ENCODE data around the gene KLHL40.

Gene KLHL40

DNA sequence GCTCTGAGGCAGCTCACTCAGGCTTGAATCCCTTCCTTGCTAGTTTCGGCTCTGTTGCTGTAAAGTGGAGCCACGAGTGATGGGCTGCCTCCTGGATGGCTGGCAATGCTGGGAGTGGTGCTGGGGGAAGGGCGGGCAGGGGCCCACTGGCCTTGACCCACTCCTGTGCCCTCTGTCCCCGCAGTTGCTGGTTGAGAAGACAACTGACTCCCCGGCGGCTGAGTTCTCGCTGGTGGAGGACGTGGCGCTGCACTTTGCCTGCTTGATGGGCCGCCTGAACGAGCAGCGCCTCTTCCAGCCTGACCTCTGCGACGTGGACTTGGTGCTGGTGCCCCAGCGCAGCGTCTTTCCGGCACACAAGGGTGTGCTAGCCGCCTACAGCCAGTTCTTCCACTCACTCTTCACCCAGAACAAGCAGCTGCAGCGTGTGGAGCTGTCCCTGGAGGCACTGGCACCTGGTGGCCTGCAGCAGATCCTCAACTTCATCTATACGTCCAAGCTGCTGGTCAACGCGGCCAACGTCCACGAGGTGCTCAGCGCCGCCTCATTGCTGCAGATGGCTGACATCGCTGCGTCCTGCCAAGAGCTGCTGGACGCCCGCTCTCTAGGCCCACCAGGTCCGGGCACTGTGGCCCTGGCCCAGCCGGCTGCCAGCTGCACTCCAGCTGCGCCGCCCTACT is 27.1 kb upstream of the KLHL40 start:
- DNase-seq: no peak

DNA sequence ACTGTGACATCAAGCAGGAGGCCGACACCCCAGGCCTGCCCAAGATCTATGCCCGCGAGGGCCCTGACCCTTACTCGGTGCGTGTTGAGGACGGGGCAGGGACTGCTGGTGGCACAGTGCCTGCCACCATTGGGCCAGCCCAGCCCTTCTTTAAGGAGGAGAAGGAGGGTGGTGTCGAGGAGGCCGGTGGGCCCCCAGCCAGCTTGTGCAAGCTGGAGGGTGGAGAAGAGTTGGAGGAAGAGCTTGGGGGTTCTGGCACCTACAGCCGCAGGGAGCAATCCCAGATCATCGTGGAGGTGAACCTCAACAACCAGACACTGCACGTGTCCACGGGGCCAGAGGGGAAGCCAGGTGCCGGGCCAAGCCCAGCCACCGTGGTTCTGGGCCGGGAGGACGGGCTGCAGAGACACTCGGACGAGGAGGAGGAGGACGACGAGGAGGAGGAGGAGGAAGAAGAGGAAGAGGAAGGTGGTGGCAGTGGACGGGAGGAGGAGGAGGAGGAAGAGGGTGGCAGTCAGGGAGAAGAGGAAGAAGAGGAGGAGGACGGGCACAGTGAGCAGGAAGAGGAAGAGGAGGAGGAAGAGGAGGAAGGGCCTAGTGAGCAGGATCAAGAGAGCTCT is 26.5 kb upstream of the KLHL40 start:
- no peak for DNase-seq

DNA sequence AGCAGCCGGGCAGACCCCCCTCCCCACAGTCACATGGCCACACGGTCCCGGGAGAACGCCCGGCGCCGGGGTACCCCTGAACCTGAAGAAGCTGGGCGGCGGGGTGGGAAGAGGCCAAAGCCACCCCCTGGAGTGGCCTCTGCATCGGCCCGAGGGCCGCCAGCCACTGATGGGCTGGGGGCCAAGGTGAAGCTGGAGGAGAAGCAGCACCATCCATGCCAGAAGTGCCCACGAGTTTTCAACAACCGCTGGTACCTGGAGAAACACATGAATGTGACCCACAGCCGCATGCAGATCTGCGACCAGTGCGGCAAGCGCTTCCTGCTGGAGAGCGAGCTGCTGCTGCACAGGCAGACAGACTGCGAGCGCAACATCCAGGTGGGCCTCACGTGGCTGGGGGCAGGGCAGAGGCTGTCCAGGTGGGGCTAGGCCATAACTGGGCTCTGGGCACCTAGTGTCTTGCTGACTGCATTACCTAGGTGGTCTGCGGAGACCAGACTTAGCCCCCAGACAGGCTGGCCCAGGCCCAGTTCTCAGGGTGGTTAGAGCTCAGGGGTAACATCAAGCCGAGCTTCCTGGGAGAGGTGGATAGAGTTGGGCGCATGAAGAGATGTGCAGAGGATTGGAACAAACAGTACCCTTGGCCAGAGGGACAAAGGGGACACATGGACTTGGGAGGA is 25.7 kb upstream of the KLHL40 start:
- no peak for DNase-seq

DNA sequence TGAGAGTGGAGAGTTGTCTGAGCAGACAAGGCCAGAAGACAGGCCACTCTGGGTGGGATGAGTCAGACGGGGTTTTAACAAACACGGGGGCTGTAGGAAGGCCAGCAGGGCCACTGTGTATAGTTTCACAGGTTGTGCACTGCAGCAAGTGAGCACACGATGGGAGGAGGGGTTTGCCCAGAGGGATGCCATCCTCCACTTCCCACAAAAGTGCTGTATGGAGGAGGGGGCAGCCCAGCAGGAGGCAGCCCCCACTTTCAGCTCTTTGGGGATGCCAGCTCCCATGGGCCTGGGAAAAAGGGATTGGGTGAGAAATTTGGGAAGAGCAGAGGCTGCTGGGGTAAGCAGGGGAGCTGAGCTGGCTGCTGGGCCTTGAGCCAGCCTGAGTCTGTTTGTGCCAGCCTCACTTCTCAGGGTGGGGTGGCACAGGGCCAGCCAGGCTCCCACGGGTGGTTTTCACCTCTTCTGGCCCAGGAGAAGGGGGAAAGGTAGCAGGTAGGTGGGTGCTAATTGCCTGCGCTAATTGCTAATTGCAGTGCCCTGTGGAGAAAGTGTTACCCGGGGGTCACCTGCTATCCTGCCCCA is 25.1 kb upstream of the KLHL40 start:
- no peak for DNase-seq

DNA sequence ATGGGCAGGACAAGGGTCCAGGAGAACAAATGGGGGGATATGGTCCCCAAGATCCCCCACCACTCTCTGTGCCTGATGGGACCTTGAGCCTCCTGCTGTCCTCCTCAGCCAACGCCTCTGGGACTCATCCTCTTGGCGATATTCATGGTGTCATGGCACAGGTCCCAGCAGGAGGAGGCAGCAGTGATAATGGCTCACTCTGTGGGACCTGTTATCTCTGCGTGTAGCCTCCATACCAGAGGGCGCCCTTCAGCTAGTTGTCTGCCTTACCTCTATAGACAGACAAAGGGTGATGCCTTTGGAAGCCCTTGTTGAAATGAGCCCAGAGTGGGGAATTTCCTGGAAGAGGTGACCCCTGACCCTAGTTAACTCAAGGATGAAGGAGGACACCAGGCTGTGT is 24.4 kb upstream of the KLHL40 start:
- DNase-seq: no peak

DNA sequence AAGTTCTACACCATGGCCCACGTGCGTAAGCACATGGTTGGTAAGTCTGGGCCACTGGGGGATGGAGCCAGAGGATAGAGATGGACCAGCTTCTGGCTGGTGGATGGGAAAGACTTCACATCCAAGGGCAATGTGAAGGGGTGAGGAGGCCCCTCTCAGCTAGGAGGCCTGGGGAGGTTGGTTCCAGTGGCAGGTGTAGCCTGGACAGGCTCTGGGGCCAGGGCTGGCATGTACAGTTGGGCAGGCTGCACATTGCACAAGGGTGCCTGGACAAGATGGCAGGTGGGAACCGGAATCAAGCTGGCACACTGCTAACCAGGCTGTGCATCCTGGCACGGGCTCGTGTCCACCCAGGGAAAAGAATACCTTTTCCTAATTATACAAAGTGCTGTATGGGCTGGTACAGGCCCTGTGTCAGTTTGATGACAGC is 23.7 kb upstream of the KLHL40 start:
- DNase-seq: no peak

DNA sequence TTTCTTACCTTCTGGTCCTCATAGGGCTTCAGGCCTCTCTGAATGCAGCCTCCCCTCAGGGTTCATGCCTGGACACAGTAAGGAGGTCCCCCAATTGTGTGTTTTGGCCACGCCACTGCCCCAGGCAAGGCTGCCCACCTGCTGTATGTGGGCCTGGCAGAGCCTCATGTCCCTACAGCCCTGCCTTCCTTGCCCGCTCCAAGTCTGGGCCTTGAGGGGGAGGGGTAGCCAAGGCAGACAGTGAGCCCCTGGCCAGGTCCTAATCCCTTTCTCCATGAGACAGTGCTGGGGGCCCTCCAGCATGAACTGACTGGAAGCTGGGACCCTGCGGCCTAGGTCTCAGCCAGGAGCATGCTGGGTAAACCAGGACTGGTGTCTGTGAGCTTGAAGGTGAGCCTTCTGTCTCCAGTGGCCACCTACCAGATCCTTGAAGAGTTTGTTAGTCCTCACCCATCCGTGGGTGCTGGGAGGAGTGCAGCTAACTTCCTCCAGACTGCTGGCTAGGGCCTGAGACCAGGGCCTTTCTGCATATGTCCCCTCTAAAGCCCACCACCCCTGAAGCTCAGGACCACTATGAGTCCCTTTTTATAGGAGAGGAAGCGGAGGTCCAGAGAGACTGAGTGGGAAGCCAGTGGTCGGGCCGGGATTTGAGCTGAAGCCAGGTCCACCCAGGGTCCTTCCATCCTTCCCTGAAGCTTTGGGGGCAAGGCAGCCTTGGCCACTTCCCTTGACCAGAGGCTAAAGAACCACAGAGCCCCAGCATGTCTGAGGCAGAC is 23.1 kb upstream of the KLHL40 start:
- no peak for DNase-seq

DNA sequence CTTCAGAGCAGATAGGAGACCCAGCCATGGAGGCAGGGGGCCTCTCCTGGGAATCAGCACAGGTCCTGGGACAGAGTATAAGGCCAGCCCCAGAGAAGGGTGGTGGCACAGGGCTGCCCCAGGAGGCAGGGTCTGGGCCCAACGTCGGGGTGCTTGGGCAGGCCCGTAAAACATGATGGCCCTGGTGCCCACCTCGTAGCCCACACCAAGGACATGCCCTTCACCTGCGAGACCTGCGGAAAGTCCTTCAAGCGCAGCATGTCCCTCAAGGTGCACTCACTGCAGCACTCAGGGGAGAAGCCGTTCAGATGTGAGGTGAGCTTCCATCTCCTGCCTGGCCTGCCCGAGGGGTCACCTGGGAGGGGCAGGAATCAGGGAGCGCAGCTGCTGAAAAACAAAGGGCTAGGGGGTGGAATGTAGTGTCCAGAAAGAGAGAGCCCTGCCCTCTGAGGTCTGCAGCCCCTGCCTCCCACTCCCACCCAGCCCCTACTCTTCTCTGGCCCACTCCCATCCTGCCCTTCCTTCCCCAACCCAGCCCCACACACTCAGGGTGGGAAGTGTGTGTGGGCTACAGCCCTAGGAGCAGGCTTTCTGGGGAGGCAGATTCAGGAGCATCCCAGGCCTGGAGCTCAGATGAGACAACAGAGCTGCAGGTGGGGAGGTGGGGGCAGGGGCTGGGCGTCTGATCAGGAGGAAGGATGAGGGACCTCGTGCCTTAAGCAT is 22.4 kb upstream of the KLHL40 start:
- no peak for DNase-seq

DNA sequence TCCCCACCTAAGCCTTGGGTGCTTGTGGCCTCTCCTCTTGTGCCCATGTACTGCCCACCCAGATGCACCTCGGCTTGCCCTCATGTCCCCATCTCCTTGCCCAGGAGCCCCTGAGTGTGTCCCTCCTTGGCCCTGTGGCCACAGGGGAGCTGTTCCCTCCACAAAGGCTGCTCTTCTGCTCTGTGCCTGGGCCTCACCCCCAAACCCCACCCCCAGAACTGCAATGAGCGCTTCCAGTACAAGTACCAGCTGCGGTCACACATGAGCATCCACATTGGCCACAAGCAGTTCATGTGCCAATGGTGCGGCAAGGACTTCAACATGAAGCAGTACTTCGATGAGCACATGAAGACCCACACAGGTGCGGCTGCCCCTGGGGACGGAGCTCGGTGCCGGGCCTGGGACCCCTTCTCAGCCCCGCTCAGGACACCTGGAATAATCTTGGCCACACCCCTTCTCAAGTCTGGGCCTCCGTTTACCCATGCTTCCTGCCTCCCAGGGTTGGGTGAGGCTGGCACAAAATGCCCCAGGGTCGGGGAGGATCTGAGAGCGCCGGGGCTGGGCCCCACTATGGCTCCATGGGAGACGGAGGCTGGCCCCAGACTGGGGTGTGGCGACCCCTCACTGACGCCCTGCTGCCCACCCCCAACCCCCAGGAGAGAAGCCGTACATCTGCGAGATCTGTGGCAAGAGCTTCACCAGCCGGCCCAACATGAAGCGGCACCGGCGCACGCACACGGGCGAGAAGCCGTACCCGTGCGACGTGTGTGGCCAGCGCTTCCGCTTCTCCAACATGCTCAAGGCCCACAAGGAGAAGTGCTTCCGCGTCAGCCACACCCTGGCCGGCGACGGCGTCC is 21.5 kb upstream of the KLHL40 start:
- no peak for DNase-seq

DNA sequence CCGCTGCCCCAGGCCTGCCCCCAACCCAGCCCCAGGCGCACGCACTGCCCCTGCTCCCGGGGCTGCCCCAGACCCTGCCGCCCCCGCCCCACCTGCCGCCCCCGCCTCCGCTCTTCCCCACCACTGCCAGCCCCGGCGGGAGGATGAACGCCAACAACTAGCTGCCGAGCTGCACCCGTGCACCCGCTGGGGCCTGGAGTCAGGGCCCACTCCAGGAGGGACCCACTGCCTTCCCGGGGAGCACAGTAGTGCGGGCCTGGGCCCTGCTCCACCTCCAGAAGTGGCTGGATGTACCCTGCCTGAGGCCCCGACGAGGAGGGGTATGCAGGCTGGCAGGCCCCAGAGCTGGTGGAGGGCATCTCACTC is 20.9 kb upstream of the KLHL40 start:
- DNase-seq: no peak

DNA sequence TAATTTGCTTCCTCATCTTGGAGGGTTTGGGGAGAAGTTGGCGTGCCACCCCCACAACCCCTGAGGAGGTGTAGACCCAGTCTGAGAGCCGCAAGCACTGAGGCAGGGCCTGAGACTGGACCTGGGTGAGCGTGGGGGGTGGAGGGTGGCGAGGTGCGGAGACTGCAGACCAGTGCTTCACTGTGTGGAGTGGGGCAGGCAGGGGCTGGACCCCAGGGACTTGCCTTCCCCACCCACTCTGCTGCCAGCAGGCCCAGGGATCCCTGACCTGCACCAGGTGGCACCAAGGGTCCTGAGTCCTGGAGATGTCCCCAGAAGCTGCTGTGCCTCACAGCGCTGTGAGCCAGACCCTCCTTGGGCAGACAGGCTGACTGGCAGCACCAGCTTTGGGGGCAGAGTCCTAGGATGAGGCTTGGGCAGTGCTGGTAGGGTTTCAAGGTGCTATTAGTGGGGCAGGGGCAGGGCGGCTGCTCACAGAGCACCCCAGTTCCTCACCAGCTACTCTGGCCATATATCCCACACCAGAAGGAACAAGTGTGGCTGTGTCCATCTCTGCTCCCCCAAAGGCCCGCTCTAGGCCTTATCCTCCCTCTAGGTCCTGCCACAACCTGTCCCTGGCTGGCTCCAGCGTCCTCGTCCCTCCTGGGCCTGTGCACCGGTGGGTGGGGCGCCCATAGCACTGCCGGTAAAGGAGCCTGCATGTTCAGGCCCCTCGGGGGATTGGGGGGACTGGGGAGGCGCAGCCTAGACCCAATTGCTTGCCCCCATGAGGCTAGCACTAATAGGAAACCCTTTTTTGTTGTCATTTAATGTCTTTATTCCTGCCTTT is 20.1 kb upstream of the KLHL40 start:
- no peak for DNase-seq

DNA sequence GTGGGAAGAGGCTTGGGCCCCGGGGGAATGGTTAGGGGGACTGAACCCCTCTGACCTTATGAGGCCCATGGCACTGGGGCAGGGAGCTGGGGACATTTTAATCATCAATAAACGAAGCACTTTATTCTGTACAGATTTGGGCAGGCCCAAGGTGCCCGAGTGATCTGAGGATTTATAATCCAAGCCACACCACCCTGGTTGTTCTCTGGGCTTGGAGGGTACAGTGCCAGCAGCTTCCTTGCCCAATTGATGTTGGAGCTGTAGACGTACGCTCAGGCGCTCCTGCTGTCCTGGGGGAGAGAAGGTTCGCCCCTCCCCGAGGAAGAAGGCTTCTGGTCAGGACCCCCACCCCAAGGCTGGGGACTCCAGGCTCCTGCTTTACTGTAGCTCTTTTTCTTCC is 19.3 kb upstream of the KLHL40 start:
- DNase-seq: no peak

DNA sequence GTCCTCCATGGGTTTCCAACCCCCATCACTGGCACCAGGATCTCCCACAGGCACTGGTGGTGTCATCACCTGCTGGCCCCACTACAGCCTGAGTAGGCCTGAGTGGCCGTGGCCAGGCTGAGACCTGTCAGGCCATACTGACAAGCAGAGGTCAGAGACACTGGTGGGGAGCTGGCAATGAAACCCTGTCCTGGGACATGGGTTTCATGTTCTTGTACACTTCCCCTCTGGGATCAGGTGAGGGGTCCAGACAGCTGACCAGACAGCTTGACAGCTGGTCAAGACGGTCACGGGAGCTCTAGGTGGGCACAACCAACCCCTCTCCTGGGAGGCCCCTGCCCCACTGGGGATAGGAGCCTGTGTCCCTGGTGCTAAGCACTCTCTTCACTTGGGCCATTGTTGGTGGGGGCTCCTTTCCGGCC is 18.7 kb upstream of the KLHL40 start:
- no peak for DNase-seq

DNA sequence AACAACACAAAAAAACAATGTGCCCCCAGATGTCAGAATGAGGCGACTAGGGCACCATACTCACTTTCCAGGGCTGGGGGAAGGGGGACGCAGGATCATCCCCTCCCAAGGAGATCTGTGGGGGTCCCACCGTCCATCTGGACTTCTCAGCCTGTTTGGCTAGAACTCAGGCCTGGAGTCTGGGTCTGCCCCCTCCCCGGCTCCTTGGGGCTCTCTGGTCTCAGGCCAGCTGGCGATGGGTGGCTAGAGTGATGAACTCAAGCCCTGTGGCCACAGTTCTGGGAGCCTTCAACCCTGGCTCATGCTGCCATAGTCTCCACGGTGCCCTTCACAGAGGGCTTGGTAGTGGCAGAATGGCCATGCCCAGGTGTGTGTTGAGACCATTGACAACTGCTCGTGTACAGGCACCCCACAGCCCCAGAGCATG is 18.2 kb upstream of the KLHL40 start:
- DNase-seq: no peak

DNA sequence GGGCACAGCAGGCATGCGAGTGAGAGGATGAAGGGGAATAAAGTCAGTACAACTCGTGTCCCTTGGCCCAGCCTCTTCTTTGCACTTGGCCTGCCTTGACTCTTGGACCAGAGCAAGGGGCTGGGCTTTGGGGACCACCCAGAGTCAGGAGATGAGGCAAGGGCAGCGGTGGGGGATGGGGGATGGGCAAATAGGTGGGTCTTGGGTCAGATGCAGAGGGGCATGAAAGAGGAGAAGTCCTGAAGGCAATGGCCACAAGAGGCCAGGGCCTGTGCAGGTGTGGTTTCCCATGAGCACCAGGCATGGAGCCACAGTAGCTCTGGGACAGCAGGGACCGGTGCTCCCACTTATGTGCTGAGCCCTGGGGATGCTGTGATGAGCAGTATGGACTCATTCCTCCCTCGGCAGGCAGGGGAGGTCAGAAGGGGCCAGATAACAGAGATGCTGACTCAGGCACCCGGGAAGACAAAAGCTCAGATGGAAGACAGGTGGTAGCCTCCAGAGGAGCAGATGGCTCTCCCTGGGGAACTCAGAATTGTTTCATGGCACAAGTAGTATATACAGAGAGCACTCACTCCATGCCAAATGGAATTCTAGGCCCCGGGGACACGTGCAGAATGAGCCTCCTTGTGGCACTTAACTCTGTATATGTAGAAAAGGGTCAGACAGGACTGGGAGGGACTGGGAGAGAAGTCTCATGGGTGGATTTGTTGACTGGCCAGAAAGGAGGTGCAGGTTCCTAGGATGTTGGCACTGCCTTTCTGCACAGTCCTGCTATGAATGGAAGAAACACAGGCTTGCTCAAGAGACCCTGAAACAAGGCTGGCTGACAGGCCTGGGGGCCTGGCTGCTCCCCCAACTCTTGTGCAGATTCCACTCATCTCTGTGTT is 17.6 kb upstream of the KLHL40 start:
- DNase-seq: no peak

DNA sequence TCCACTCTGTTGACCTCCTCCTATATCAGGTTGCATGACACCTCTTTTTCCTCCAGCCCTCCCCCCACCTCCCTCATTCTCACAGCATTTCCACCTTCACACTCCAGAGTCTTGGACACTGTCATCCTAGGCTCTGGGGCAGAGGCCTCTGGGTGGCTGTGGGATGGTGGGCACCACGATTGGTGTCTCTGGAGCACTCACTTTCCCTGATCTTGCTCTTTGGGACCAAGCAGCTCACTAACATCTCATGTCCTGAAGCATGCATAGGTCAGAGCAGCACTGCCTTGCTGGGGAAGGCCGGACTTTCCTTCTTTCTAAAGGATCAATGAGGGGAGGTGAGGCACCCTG is 16.9 kb upstream of the KLHL40 start:
- DNase-seq: no peak

DNA sequence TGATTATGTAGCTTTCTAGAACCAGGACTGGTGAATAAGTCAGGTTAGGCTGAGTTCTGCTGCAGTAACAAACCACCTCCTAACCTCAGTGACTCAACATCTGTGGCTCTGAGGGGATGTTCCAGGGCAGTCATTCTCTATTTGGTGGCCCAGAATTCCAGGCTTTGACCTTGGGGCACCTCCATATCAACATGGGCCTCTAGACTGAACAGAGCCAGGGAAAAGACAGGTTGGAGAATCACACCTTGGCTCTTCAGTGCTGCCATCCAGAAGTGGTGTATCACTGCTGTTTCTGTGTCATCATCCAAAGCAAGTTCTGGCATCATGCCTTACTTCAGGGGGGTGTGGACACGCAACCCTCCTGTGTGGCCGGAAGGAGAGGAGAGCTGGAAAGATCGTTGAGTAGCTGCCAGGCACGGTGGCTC is 16.5 kb upstream of the KLHL40 start:
- no peak for DNase-seq

DNA sequence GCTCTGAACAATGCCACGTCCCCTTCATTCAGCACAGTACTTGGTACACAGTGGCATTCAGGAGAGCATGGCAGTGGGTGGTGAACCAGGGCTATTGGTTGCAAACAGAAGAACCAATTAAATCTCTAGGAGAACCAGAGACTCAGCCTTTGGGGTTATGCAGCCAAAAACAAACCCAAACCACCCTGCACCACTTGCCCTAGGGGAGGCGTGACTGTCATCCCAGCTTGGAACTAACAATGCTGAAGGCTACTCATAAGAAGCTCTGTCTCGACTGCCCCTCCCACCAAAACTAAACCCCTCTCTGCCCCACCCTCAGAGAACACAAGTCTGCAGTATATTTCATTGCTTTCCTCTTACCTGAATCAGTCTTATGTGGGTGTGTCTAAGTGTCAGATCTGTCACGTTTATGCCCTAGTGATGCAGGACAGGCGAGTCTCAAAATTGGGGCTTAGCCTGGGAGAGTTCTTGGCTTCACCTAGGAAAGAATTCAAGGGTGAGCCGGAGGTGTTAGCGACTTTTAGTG is 15.2 kb upstream of the KLHL40 start:
- no peak for DNase-seq

DNA sequence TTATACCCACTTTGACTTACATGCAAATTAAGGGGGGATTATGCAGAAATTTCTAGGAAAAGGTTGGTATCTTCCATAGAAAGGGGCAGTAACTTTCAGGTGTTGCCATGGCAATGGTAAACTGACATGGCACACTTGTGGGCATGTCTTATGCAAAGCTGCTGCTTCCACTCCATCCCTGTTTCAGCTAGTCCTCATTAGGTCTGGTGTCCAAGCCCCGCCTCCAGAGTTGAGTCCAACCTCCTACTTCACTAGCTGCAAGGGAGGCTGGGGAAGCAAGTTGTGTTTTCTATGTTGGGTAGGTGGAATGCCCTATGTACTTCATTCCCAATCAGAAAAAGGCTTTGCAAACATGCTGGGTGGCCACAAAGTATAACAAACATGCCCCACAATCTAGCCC is 14.7 kb upstream of the KLHL40 start:
- DNase-seq: no peak

All from activated naive CD4-positive, alpha-beta T cell treated with anti-CD3 and anti-CD28 coated beads, Interleukin-2, amount 50 U/mL, for 16 hours (primary cell).